Ectodermal cell (in vitro differentiated cells): ENCODE data around the gene KRT6B.

Experiments used
- H3K27ac ChIP-seq: 2 replicates; pipeline ENCODE4 v1.7.0; 2013; ENCODE audit warnings: mild to moderate bottlenecking, low read depth, low read length; ENCODE audit not compliant: insufficient read depth, poor library complexity, severe bottlenecking
- H3K27me3 ChIP-seq: 2 replicates; pipeline ENCODE4 v1.7.0; 2013; ENCODE audit warnings: mild to moderate bottlenecking, low read length; ENCODE audit not compliant: insufficient read depth, control insufficient read depth, poor library complexity, severe bottlenecking
- H3K36me3 ChIP-seq: one replicate; pipeline ENCODE4 v1.7.0; 2013; ENCODE audit warnings: low read length; ENCODE audit not compliant: control insufficient read depth, insufficient read depth
- H3K4me1 ChIP-seq: one replicate; pipeline ENCODE4 v1.7.0; 2013; ENCODE audit warnings: low read length; ENCODE audit not compliant: control insufficient read depth, insufficient read depth
- H3K4me3 ChIP-seq: 2 replicates; pipeline ENCODE4 v1.7.0; 2013; ENCODE audit warnings: low read depth, low read length, control low read depth; ENCODE audit not compliant: insufficient read depth
- H3K9me3 ChIP-seq: 2 replicates; pipeline ENCODE4 v1.7.0; 2013; ENCODE audit warnings: mild to moderate bottlenecking, low read length, moderate library complexity; ENCODE audit not compliant: control insufficient read depth
- WGBS, 2 experiments: methylation state at CpG; one replicate each; pipeline ENCODE4 v1.1.7; 2013; ENCODE audit warnings: missing lambda C conversion rate in 2 of 2; 5-methylcytosine and 5-hydroxymethylcytosine counted together

Gene KRT6B

GRCh38 chr12:52438305-52439301 lies 13.3 kb downstream of the KRT6B start:
- H3K9me3 ChIP-seq, result no peaks in the 10 kb centered on the region
- H3K4me1 ChIP-seq, result peaks cover 23% of the 10 kb centered on the region
- H3K4me3 ChIP-seq, result no peak overlapping the region
- no peaks in the 10 kb centered on the region for H3K27me3 ChIP-seq
- H3K27ac ChIP-seq, result no peak overlapping the region
- H3K36me3 ChIP-seq, result no peaks in the 10 kb centered on the region
- 92 to 93% methylated on average over 7 to 8 of the region's 8 CpGs for WGBS, 2 experiments

- WGBS, 2 experiments, result 82 to 91% methylated on average over 8 to 9 of the region's 9 CpGs
- no peaks in the 10 kb centered on the region for H3K9me3 ChIP-seq
- H3K4me3 ChIP-seq, result no peak overlapping the region
- no peak overlapping the region for H3K27ac ChIP-seq
- no peaks in the 10 kb centered on the region for H3K36me3 ChIP-seq
- peaks cover 18% of the 10 kb centered on the region for H3K4me1 ChIP-seq
- H3K27me3 ChIP-seq, result no peaks in the 10 kb centered on the region
Measured at GRCh38 chr12:52437508-52437907, 14.4 kb downstream of the KRT6B start.

- Histone ChIP-seq H3K27ac (no peak overlapping the region), H3K36me3 (no peaks in the 10 kb centered on the region), H3K4me1 (peaks cover 14% of the 10 kb centered on the region), H3K9me3 (no peaks in the 10 kb centered on the region), H3K4me3 (no peak overlapping the region), H3K27me3 (no peaks in the 10 kb centered on the region)
- 91 to 93% methylated on average over 8 to 9 of the region's 9 CpGs for WGBS, 2 experiments
Measured at GRCh38 chr12:52436828-52437474, 15.0 kb downstream of the KRT6B start.

DNA sequence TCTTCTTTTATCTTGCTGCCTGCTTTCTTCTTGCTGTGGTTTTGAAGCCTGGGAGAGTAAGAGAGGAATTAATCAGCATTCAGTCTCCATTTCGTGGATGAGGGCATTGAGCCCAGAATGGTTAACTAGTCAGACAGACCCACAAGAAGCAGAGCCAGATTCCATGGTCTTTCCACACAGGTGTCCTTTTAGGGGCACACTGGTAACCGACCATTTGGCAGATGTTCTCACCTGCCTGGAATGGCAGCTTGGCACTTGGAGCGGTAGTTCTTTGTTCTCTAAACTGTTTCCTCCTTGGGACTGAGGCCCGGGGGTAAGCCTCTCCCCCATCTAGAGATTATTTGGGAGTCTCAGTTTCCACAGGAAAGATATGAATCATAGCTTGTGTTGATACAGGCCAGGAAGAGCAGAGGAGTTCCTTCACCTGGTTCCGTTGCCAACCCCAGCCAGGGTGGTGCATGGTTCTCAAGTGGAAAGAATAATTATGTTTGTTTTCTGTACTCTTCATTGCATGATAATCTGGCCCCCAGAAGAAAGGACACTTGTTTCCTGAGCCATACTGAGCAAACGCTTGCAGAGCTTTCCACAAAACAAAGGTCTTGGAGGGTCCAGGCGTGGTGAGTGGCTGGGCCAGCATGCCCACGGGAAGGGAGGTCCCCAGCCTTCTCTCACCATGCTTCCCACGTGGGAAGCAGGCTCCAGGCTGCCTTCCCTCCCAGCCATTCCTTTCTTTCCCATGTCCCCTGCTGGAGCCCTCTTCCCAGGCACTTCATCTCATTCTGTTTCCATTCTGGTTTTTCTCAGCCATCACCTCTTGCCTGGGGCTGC lies 15.7 kb downstream of the KRT6B start:
- Histone ChIP-seq H3K27ac (no peak overlapping the region), H3K36me3 (no peaks in the 10 kb centered on the region), H3K4me3 (no peak overlapping the region), H3K9me3 (no peaks in the 10 kb centered on the region), H3K27me3 (no peaks in the 10 kb centered on the region), H3K4me1 (peaks cover 9% of the 10 kb centered on the region)
- 79 to 85% methylated on average over 9 of the region's 9 CpGs for WGBS, 2 experiments

DNA sequence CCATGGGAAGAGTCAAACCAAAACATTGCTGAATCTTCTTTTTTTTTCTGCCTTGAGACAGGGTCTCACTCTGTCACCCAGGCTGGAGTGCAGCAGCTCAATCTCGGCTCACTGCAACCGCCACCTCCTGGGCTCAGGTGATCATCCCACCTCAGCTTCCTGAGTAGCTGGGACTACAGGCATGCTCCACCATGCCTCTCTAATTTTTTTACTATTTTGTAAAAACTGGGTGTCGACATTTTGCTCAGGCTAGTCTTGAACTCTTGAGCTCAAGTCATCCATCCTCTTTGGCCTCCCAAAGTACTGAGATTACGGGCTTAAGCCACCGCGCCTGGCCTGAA lies 16.3 kb downstream of the KRT6B start:
- 94% methylated on average over 6 of the region's 6 CpGs for WGBS, 2 experiments
- no peaks in the 10 kb centered on the region for H3K27me3 ChIP-seq
- no peak overlapping the region for H3K27ac ChIP-seq
- no peaks in the 10 kb centered on the region for H3K9me3 ChIP-seq
- H3K4me3 ChIP-seq, result no peak overlapping the region
- peaks cover 3% of the 10 kb centered on the region for H3K4me1 ChIP-seq
- H3K36me3 ChIP-seq, result no peaks in the 10 kb centered on the region

DNA sequence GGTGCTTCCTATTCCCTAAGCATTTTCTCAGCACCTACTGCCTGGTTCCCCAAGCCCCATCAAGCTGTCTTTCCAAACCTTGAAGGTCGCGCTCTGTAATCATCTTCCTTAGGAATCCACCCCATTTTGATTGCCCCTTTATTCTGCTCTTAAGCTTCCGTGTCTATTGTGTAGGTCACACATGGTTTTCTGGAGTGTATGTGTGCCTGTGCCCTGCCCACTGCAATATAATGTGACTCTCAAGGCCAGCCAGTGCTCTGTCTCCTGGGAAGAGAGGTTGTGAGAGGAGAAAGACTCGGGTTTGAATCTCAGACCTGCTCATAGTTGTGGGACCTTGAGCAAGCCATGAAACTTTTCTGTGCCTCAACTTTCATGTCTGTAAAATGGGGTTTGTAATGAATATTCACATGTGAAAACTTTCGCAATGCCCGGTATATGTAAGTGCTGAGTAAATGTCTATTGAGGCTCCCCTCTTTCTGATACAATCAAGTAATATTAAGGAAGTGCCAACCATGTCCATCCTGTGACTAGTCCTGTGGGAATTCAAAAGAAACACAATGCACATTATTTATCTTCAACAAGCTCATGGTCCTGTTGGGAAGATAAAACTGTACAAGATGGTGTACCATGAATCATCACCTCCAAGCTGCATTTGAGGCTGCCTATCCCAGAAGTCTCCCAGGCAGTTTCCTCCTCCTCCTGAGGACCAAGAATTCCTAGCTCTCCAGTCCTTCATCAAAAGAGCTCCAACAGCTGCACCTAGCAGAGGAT lies 17.0 kb downstream of the KRT6B start:
- Histone ChIP-seq H3K9me3 (no peaks in the 10 kb centered on the region), H3K4me1 (peaks cover 3% of the 10 kb centered on the region), H3K27ac (no peak overlapping the region), H3K36me3 (no peaks in the 10 kb centered on the region), H3K4me3 (no peak overlapping the region), H3K27me3 (no peaks in the 10 kb centered on the region)
- 92 to 97% methylated on average over 6 of the region's 6 CpGs for WGBS, 2 experiments

GRCh38 chr12:52434081-52434733 lies 17.7 kb downstream of the KRT6B start, which contains the start of gene KRT75:
KRT75 (minus strand) TSS chr12:52434371; CDS start chr12:52434304, 67 bp downstream.
- H3K9me3 ChIP-seq, result no peaks in the 10 kb centered on the region
- no peaks in the 10 kb centered on the region for H3K27me3 ChIP-seq
- no peaks in the 10 kb centered on the region for H3K36me3 ChIP-seq
- no peak within 1 kb of the TSS for H3K27ac ChIP-seq
- H3K4me1 ChIP-seq, result peaks cover 3% of the 10 kb centered on the region
- WGBS, 2 experiments, result 90 to 91% methylated on average over 20 of the region's 20 CpGs
- no peak within 1 kb of the TSS for H3K4me3 ChIP-seq

- 94 to 95% methylated on average over 12 of the region's 12 CpGs for WGBS, 2 experiments
Measured at GRCh38 chr12:52433501-52434080, 18.4 kb downstream of the KRT6B start.

More at GRCh38 chr12:52433501-52434080, 18.4 kb downstream of the KRT6B start:
- Histone ChIP-seq H3K9me3 (no peaks in the 10 kb centered on the region), H3K27ac (no peak overlapping the region), H3K27me3 (no peaks in the 10 kb centered on the region), H3K4me3 (no peak overlapping the region), H3K4me1 (peaks cover 3% of the 10 kb centered on the region), H3K36me3 (no peaks in the 10 kb centered on the region)
